ENCODE results near the gene OXA1L. TPM values are rescaled to one million over a fixed set of nuclear protein-coding genes. Genes with fewer than 3 reads are reported as not detected.

Gene OXA1L
- total and polyA plus RNA-seq, 2 experiments from 2014 or later, result 61.7 to 91.7 TPM

DNA sequence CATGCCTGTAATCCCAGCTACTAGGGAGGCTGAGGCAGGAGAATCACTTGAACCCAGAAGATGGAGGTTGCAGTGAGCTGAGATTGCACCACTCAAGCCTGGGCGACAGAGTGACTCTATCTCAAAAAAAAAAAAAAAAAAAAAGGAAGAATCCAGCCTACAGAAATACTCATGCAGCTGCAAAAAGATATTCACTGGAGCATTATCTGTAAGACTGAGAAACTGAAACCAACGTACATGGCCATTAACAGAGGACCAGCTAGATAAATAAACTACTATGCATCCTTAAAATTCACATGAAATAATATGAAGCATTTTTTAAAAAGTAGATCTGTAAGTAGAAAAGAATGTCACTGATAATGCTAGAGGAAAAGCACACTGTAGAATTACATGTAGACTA, 45.2 kb downstream of the OXA1L start (continued):
- TF ChIP-seq, protein P1, sequence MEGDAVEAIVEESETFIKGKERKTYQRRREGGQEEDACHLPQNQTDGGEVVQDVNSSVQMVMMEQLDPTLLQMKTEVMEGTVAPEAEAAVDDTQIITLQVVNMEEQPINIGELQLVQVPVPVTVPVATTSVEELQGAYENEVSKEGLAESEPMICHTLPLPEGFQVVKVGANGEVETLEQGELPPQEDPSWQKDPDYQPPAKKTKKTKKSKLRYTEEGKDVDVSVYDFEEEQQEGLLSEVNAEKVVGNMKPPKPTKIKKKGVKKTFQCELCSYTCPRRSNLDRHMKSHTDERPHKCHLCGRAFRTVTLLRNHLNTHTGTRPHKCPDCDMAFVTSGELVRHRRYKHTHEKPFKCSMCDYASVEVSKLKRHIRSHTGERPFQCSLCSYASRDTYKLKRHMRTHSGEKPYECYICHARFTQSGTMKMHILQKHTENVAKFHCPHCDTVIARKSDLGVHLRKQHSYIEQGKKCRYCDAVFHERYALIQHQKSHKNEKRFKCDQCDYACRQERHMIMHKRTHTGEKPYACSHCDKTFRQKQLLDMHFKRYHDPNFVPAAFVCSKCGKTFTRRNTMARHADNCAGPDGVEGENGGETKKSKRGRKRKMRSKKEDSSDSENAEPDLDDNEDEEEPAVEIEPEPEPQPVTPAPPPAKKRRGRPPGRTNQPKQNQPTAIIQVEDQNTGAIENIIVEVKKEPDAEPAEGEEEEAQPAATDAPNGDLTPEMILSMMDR (conservative IDR thresholded peaks at IDR 0.05; ENCODE audit: low read depth in 2 of 2), result no peak
- TF ChIP-seq CREB1 (CRISPR knock-in tag; IDR thresholded peaks at IDR 0.05; ENCODE audit: low read depth) (no peak), POLR2AphosphoS5 (IDR thresholded peaks at IDR 0.05; ENCODE audit: low read depth) (no peak), NANOG (IDR thresholded peaks at IDR 0.05; ENCODE audit: borderline replicate concordance) (no peak)

DNA sequence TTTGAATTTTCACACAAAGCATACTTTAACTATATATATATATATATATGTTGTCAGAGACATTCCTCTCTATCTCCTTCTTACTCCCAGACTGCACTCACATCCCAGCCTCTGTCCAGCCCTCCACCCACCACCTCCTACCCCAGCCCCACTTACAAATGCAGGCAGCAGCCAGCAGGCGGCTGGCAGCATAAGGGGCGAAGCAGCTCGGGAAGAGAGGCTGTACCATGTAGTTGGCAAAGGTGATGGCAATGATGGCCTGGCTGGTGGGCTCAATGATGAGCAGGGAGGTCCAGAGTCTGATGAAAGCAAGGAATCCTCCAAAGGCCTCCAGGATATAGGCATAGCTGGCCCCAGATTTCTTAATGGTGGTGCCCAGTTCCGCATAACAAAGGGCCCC, 46.3 kb downstream of the OXA1L start:
- Histone ChIP-seq H4K20me1 (replicated peaks; ENCODE audit: insufficient read depth) (no peaks in the 10 kb centered on the region), H3K36me3 (ENCODE audit: insufficient read depth) (no peaks in the 10 kb centered on the region), H3K9me2 (ENCODE audit: insufficient read depth) (no peaks in the 10 kb centered on the region), H3K27ac (ENCODE audit: low read depth) (no peak overlapping the region), H3K4me1 (ENCODE audit: insufficient read depth) (peaks cover 22% of the 10 kb centered on the region), H3K4me3 (no peak overlapping the region), H3K4me2 (peak overlapping the region; percentile 61; the same call in 1 of the 2 replicates), H3F3A (replicated peaks; ENCODE audit: low read depth) (0 out of 2 replicates have a peak, but pooled peaks cover 3% of the 10 kb centered on the region), H2AFZ (no peak overlapping the region), H3K27me3 (ENCODE audit: insufficient read depth) (no peaks in the 10 kb centered on the region), H3K79me2 (replicated peaks; ENCODE audit: insufficient read depth) (no peaks in the 10 kb centered on the region)
- ATAC-seq (peak; percentile 84), DNase-seq (ENCODE audit: low spot score) (peak; percentile 57)
- Mint-ChIP-seq H3K4me1 (peaks cover 30% of the 10 kb centered on the region), H3K27me3 (ENCODE audit: insufficient read depth, low read depth, poor library complexity) (peaks cover 6% of the 10 kb centered on the region), H3K9me3 (no peaks in the 10 kb centered on the region), H3K4me3 (no peak overlapping the region), H3K27ac (no peak overlapping the region), H3K36me3 (ENCODE audit: low read depth) (no peaks in the 10 kb centered on the region)
- TF ChIP-seq JUNB (IDR thresholded peaks at IDR 0.05; ENCODE audit: unreplicated experiment) (no peak), NANOG (IDR thresholded peaks at IDR 0.05; ENCODE audit: borderline replicate concordance) (no peak), CREB1 (CRISPR knock-in tag; IDR thresholded peaks at IDR 0.05; ENCODE audit: low read depth) (no peak)
- TF ChIP-seq, protein P1 (conservative IDR thresholded peaks at IDR 0.05; ENCODE audit: low read depth in 2 of 2), result peak; percentile 15 to 44; a peak in 3 of 4 replicates
- TF ChIP-seq, protein P2, sequence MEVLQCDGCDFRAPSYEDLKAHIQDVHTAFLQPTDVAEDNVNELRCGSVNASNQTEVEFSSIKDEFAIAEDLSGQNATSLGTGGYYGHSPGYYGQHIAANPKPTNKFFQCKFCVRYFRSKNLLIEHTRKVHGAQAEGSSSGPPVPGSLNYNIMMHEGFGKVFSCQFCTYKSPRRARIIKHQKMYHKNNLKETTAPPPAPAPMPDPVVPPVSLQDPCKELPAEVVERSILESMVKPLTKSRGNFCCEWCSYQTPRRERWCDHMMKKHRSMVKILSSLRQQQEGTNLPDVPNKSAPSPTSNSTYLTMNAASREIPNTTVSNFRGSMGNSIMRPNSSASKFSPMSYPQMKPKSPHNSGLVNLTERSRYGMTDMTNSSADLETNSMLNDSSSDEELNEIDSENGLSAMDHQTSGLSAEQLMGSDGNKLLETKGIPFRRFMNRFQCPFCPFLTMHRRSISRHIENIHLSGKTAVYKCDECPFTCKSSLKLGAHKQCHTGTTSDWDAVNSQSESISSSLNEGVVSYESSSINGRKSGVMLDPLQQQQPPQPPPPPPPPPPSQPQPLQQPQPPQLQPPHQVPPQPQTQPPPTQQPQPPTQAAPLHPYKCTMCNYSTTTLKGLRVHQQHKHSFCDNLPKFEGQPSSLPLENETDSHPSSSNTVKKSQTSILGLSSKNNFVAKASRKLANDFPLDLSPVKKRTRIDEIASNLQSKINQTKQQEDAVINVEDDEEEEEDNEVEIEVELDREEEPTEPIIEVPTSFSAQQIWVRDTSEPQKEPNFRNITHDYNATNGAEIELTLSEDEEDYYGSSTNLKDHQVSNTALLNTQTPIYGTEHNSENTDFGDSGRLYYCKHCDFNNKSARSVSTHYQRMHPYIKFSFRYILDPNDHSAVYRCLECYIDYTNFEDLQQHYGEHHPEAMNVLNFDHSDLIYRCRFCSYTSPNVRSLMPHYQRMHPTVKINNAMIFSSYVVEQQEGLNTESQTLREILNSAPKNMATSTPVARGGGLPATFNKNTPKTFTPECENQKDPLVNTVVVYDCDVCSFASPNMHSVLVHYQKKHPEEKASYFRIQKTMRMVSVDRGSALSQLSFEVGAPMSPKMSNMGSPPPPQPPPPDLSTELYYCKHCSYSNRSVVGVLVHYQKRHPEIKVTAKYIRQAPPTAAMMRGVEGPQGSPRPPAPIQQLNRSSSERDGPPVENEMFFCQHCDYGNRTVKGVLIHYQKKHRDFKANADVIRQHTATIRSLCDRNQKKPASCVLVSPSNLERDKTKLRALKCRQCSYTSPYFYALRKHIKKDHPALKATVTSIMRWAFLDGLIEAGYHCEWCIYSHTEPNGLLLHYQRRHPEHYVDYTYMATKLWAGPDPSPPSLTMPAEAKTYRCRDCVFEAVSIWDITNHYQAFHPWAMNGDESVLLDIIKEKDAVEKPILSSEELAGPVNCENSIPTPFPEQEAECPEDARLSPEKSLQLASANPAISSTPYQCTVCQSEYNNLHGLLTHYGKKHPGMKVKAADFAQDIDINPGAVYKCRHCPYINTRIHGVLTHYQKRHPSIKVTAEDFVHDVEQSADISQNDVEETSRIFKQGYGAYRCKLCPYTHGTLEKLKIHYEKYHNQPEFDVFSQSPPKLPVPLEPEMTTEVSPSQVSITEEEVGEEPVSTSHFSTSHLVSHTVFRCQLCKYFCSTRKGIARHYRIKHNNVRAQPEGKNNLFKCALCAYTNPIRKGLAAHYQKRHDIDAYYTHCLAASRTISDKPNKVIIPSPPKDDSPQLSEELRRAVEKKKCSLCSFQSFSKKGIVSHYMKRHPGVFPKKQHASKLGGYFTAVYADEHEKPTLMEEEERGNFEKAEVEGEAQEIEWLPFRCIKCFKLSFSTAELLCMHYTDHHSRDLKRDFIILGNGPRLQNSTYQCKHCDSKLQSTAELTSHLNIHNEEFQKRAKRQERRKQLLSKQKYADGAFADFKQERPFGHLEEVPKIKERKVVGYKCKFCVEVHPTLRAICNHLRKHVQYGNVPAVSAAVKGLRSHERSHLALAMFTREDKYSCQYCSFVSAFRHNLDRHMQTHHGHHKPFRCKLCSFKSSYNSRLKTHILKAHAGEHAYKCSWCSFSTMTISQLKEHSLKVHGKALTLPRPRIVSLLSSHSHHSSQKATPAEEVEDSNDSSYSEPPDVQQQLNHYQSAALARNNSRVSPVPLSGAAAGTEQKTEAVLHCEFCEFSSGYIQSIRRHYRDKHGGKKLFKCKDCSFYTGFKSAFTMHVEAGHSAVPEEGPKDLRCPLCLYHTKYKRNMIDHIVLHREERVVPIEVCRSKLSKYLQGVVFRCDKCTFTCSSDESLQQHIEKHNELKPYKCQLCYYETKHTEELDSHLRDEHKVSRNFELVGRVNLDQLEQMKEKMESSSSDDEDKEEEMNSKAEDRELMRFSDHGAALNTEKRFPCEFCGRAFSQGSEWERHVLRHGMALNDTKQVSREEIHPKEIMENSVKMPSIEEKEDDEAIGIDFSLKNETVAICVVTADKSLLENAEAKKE (CRISPR knock-in tag; IDR thresholded peaks at IDR 0.05), result no peak
